GM23248 (cell line): ENCODE data around the gene GNA15. TPM values are rescaled to one million over a fixed set of nuclear protein-coding genes. Genes with fewer than 3 reads are reported as not detected.
A peak's percentile ranks its signal among the peaks of the same experiment; 100 is the strongest.

Source experiments
- DNase-seq: peaks from one replicate; pipeline ENCODE4 v3.0.0-alpha.2; 2015
- H2AFZ ChIP-seq: fragments of 200-600 bp; sonication (generic); 2 replicates; pipeline ENCODE4 v1.6.1; 2016; ENCODE audit warnings: antibody characterized with exemption
- H3F3A ChIP-seq: fragments of 200-600 bp; sonication (generic); 2 replicates; pipeline ENCODE4 v1.6.1; 2016; ENCODE audit warnings: mild to moderate bottlenecking, antibody characterized with exemption, mixed run types; ENCODE audit not compliant: insufficient read depth
- H3K27ac ChIP-seq: fragments of 200-600 bp; sonication (generic); 2 replicates; pipeline ENCODE4 v1.5.1; 2016; ENCODE audit warnings: mild to moderate bottlenecking
- H3K27me3 ChIP-seq: fragments of 200-600 bp; sonication (generic); replicated peaks from 2 replicates; pipeline ENCODE4 v1.6.1; 2016; ENCODE audit warnings: mild to moderate bottlenecking; ENCODE audit not compliant: insufficient read depth
- H3K36me3 ChIP-seq: fragments of 200-600 bp; sonication (generic); 2 replicates; pipeline ENCODE4 v1.6.1; 2016; ENCODE audit warnings: low read depth, mild to moderate bottlenecking
- H3K4me1 ChIP-seq: fragments of 200-600 bp; sonication (generic); 2 replicates; pipeline ENCODE4 v1.6.1; 2016; ENCODE audit warnings: mild to moderate bottlenecking; ENCODE audit not compliant: insufficient read depth
- H3K4me2 ChIP-seq: fragments of 200-600 bp; sonication (generic); one replicate; pipeline ENCODE4 v1.6.1; 2016; ENCODE audit warnings: mild to moderate bottlenecking; ENCODE audit not compliant: unreplicated experiment
- H3K4me3 ChIP-seq: fragments of 200-600 bp; sonication (generic); 2 replicates; pipeline ENCODE4 v1.5.1; 2016; ENCODE audit warnings: mild to moderate bottlenecking
- H3K79me2 ChIP-seq: fragments of 200-600 bp; sonication (generic); 2 replicates; pipeline ENCODE4 v1.6.1; 2016; ENCODE audit warnings: mild to moderate bottlenecking; ENCODE audit not compliant: insufficient read depth
- H3K9ac ChIP-seq: fragments of 200-600 bp; sonication (generic); 2 replicates; pipeline ENCODE4 v1.6.1; 2016; ENCODE audit warnings: mild to moderate bottlenecking
- H3K9me2 ChIP-seq: fragments of 200-600 bp; sonication (generic); 2 replicates; pipeline ENCODE4 v1.6.1; 2016; ENCODE audit warnings: mixed run types, mild to moderate bottlenecking, moderate library complexity; ENCODE audit not compliant: insufficient read depth
- H3K9me3 ChIP-seq: fragments of 200-600 bp; sonication (generic); one replicate; pipeline ENCODE4 v1.6.1; 2017; ENCODE audit warnings: low read depth
- H4K20me1 ChIP-seq: fragments of 200-600 bp; sonication (generic); 2 replicates; pipeline ENCODE4 v1.6.0; 2016; ENCODE audit not compliant: insufficient read depth
- EZH2 ChIP-seq: fragments of 200-600 bp; sonication (generic); IDR thresholded peaks from 2 replicates; pipeline ENCODE4 v1.6.1; 2018; ENCODE audit warnings: antibody characterized with exemption, mild to moderate bottlenecking; ENCODE audit not compliant: insufficient read depth, poor library complexity, severe bottlenecking
- EZH2phosphoT487 ChIP-seq: fragments of 200-600 bp; sonication (generic); IDR thresholded peaks from 2 replicates; pipeline ENCODE4 v1.6.1; 2018; ENCODE audit warnings: antibody characterized with exemption, moderate library complexity, mild to moderate bottlenecking, low read depth; ENCODE audit not compliant: insufficient read depth
- WGBS, 2 experiments: methylation state at CpG; one replicate each; pipeline ENCODE4 v1.1.6; 2015 to 2017; ENCODE audit warnings: low lambda C conversion rate in 2 of 2, low coverage in 1 of 2; ENCODE audit errors: missing lambda C conversion rate in 2 of 2; 5-methylcytosine and 5-hydroxymethylcytosine counted together
- in situ Hi-C: fragments of 300-500 bp; cut with MboI; formaldehyde crosslinking; loops from 2 replicates; pipeline ENCODE4 v1.15.0; 2020
- polyA plus RNA-seq: library from polyadenylated mRNA; unstranded; fragments of >200 nt; fragmentation: Nextera tagmentation; extraction: Ambion mirVana; gene quantifications from 2 replicates; pipeline ENCODE4 v1.2.1, GENCODE V29; 2016
- total RNA-seq: library from RNA; depleted of rRNA; stranded (reverse); fragments of >200 nt; shearing (Covaris generic); gene quantifications from 2 replicates; pipeline ENCODE4 v1.2.3, GENCODE V29; 2014

GNA15 gene
- total and polyA plus RNA-seq, 2 experiments from 2014 or later, result not detected

DNA sequence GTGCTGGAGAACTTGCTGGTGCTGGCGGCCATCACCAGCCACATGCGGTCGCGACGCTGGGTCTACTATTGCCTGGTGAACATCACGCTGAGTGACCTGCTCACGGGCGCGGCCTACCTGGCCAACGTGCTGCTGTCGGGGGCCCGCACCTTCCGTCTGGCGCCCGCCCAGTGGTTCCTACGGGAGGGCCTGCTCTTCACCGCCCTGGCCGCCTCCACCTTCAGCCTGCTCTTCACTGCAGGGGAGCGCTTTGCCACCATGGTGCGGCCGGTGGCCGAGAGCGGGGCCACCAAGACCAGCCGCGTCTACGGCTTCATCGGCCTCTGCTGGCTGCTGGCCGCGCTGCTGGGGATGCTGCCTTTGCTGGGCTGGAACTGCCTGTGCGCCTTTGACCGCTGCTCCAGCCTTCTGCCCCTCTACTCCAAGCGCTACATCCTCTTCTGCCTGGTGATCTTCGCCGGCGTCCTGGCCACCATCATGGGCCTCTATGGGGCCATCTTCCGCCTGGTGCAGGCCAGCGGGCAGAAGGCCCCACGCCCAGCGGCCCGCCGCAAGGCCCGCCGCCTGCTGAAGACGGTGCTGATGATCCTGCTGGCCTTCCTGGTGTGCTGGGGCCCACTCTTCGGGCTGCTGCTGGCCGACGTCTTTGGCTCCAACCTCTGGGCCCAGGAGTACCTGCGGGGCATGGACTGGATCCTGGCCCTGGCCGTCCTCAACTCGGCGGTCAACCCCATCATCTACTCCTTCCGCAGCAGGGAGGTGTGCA is 43.3 kb downstream of the GNA15 start:
- H3K4me2 ChIP-seq, result no peak overlapping the region
- H3K4me1 ChIP-seq, result peaks cover 14% of the 10 kb centered on the region
- H3K9ac ChIP-seq, result no peak overlapping the region
- no peak overlapping the region for H3K27ac ChIP-seq
- no peak overlapping the region for H3K4me3 ChIP-seq
- no peaks in the 10 kb centered on the region for H4K20me1 ChIP-seq
- H3K9me2 ChIP-seq, result no peaks in the 10 kb centered on the region
- no peaks in the 10 kb centered on the region for H3K79me2 ChIP-seq
- H3F3A ChIP-seq, result no peaks in the 10 kb centered on the region
- WGBS, 2 experiments, result 93 to 94% methylated on average over 33 to 51 of the region's 52 CpGs
- H2AFZ ChIP-seq, result no peak overlapping the region
- H3K36me3 ChIP-seq, result no peaks in the 10 kb centered on the region
- H3K27me3 ChIP-seq, result no peaks in the 10 kb centered on the region
- in situ Hi-C loops, result no loop called here
- DNase-seq, result no peak
- H3K9me3 ChIP-seq, result no peaks in the 10 kb centered on the region
- no peak for TF ChIP-seq EZH2phosphoT487
- TF ChIP-seq EZH2, result no peak

DNA sequence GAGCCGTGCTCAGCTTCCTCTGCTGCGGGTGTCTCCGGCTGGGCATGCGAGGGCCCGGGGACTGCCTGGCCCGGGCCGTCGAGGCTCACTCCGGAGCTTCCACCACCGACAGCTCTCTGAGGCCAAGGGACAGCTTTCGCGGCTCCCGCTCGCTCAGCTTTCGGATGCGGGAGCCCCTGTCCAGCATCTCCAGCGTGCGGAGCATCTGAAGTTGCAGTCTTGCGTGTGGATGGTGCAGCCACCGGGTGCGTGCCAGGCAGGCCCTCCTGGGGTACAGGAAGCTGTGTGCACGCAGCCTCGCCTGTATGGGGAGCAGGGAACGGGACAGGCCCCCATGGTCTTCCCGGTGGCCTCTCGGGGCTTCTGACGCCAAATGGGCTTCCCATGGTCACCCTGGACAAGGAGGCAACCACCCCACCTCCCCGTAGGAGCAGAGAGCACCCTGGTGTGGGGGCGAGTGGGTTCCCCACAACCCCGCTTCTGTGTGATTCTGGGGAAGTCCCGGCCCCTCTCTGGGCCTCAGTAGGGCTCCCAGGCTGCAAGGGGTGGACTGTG is 44.0 kb downstream of the GNA15 start:
- Histone ChIP-seq H3K4me1 (peaks cover 14% of the 10 kb centered on the region), H2AFZ (no peak overlapping the region), H3K79me2 (no peaks in the 10 kb centered on the region), H3K36me3 (no peaks in the 10 kb centered on the region), H3K9me3 (no peaks in the 10 kb centered on the region), H3K27ac (no peak overlapping the region), H3K4me2 (no peak overlapping the region), H4K20me1 (no peaks in the 10 kb centered on the region), H3K27me3 (no peaks in the 10 kb centered on the region), H3K4me3 (no peak overlapping the region), H3F3A (no peaks in the 10 kb centered on the region), H3K9me2 (no peaks in the 10 kb centered on the region), H3K9ac (no peak overlapping the region)
- no peak for DNase-seq
- 92 to 93% methylated on average over 30 to 31 of the region's 31 CpGs for WGBS, 2 experiments
- in situ Hi-C loops, result no loop called here
- TF ChIP-seq EZH2phosphoT487 (no peak), EZH2 (no peak)

DNA sequence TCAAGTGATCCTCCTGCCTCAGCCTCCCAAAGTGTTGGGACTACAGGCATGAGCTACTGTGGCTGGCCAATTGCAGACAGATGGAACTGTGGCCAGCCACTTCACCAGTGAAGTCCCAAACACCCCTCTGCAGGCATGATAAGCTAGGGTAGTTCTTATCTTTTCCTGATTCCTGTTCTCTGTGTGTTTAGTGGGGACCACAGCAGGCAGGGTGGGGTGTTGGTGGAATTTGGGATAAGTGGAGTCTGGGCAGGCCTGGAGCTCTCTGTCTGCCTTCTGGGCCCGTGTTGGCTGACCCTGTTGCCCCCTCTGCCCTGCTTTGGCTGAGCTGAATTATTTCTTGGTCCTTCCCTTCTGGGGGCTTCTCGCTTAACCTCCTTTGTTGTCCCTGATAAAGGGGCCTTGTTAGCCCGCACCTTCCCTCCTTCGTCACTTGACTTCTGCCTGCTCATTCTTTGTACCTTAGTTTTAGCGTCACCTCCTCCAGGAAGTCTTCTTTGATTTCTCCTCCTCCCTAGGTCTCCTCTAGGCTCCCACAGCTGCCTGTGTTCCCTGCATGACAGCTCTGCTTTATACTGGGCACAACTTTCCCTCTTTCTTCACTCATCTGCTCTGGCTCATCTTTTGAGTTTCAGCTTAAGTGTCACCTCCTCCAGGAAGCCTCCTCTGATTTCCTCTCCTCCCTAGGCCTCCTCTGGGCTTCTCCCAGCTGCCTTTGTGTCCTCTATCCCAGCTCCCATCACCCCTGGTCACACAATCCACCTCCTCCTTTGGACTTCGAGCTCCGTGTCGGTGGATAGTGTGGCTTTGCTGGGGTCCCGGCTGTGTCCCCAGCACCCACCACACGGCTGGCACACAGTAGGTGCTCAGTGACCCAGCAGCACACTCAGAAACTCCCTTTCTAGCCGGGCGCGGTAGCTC is 48.1 kb downstream of the GNA15 start:
- TF ChIP-seq EZH2 (no peak), EZH2phosphoT487 (no peak)
- in situ Hi-C loops, result no loop called here
- H3K27ac ChIP-seq, result no peak overlapping the region
- H3K36me3 ChIP-seq, result no peaks in the 10 kb centered on the region
- no peak for DNase-seq
- no peaks in the 10 kb centered on the region for H3K9me2 ChIP-seq
- H3K79me2 ChIP-seq, result peaks cover 27% of the 10 kb centered on the region
- H4K20me1 ChIP-seq, result no peaks in the 10 kb centered on the region
- 74 to 76% methylated on average over 13 of the region's 13 CpGs for WGBS, 2 experiments
- peaks cover 10% of the 10 kb centered on the region for H3K4me1 ChIP-seq
- H3K27me3 ChIP-seq, result no peaks in the 10 kb centered on the region
- no peaks in the 10 kb centered on the region for H3F3A ChIP-seq
- no peak overlapping the region for H3K9ac ChIP-seq
- no peak overlapping the region for H3K4me3 ChIP-seq
- no peaks in the 10 kb centered on the region for H3K9me3 ChIP-seq
- no peak overlapping the region for H3K4me2 ChIP-seq
- peak overlapping the region; percentile 98 for H2AFZ ChIP-seq

DNA sequence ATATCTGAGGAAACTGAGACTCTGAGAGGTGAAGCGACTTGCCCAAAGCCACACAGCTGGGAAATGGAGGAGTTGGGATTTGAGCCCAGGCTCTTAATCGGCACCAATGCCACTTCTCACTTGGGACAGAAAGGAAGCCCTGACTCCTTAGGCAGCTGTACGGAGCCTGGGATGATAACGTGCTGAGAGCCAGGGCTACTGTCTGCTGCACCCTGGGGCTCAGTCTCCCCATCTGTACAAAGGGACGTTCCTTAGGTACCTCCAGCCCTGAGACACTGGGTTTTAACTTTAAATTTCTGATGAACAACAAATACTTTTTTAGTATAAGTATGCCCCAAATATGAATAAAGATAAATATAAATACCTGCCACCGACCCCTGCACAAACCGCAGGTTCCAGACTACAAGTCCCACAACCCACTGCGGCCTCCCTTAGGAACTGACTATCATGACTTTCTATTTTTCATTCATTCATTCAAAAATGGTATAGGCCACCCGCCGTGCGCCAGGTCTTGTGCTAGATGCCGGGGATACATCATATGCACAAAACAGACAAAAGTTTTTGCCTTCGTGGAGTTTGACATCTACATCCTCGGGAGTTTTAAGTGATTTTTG is 49.1 kb downstream of the GNA15 start:
- H2AFZ ChIP-seq, result peak overlapping the region; percentile 98
- H3K4me1 ChIP-seq, result peaks cover 10% of the 10 kb centered on the region
- H3K36me3 ChIP-seq, result no peaks in the 10 kb centered on the region
- H3K9me3 ChIP-seq, result no peaks in the 10 kb centered on the region
- peak overlapping the region; percentile 91 for H3K4me2 ChIP-seq
- peak; percentile 85 for DNase-seq
- peaks cover 37% of the 10 kb centered on the region for H3K79me2 ChIP-seq
- peak overlapping the region; percentile 88 for H3K4me3 ChIP-seq
- TF ChIP-seq EZH2, result no peak
- no peaks in the 10 kb centered on the region for H3K9me2 ChIP-seq
- in situ Hi-C loops, result no loop called here
- no peaks in the 10 kb centered on the region for H4K20me1 ChIP-seq
- peak overlapping the region; percentile 88 for H3K9ac ChIP-seq
- H3K27me3 ChIP-seq, result no peaks in the 10 kb centered on the region
- H3F3A ChIP-seq, result no peaks in the 10 kb centered on the region
- 7 to 9% methylated on average over 14 of the region's 14 CpGs for WGBS, 2 experiments
- no peak overlapping the region for H3K27ac ChIP-seq
